HEK293T (cell line): ENCODE data around the gene CDC34.

Source experiments
- NFRKB ChIP-seq: fragments of 450-650 bp; IDR thresholded peaks from 2 replicates; pipeline ENCODE4 v1.6.1; 2016; ENCODE audit warnings: mild to moderate bottlenecking, moderate library complexity
- SP1 ChIP-seq: fragments of 450-650 bp; IDR thresholded peaks from 2 replicates; pipeline ENCODE4 v1.6.1; 2017

- TF ChIP-seq NFRKB = no peak
- no peak for TF ChIP-seq SP1
Observed at GRCh38 chr19:482186-483041, 49.1 kb upstream of the CDC34 start.
